GM19395 (cell line): ENCODE results near the gene ALG11.

Experiments
- ATAC-seq: cut with Tn5 transposase; IDR thresholded peaks from one replicate; pipeline ENCODE4 v1.9.1; 2021; ENCODE audit warnings: mild to moderate bottlenecking, moderate library complexity; ENCODE audit not compliant: unreplicated experiment

The ALG11 gene

DNA sequence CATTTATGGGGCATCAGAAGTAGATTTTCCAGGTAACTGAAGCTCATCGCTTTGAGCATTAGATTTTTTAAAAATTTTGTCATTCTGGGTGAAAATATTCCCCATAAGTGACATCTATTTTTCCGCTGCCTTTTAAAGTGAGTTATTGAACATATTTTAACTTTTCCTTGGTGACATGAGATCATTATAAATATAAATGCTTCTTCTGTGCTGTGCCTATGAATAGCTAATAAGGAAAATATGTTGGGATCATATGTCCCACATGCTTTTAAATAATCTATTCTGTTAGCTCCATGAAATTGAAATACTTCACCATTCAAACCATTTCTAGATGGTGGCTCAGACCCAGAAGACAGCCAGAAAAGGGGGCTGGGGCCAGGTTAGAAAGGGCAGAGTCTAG is 15.0 kb upstream of the ALG11 start:
- ATAC-seq: no peak

DNA sequence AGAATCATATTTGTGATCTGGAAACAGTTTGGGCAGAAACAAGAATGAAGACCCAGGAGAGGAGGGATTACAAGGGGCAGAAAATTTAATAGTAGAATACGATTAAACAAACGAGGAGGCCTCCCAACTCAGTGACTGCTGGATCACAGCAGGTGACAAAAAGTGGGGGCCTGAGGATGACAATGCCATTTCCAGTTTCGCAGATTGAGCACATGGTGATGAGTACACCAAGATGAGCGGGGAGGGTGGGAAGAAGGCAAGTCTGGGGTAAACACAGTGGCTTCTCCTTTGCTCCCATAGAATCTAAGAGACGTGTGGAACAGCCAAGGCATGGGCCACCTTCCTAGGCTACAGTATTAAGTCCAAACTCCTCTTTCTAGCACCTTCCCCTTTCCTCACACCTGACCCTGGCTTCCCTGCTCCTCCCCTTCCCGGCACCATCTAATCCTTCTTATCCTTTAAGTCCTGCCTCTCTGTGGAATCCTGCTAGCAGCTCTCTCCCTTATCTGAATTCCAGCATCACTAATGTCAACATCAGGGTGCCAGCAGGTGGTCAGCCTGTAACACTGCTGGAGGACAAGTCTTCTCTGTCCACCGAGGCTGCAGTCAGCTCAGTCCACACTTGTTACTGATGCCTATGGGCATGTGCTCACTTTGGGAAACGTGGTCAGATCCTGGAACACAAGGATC is 14.4 kb upstream of the ALG11 start:
- no peak for ATAC-seq

DNA sequence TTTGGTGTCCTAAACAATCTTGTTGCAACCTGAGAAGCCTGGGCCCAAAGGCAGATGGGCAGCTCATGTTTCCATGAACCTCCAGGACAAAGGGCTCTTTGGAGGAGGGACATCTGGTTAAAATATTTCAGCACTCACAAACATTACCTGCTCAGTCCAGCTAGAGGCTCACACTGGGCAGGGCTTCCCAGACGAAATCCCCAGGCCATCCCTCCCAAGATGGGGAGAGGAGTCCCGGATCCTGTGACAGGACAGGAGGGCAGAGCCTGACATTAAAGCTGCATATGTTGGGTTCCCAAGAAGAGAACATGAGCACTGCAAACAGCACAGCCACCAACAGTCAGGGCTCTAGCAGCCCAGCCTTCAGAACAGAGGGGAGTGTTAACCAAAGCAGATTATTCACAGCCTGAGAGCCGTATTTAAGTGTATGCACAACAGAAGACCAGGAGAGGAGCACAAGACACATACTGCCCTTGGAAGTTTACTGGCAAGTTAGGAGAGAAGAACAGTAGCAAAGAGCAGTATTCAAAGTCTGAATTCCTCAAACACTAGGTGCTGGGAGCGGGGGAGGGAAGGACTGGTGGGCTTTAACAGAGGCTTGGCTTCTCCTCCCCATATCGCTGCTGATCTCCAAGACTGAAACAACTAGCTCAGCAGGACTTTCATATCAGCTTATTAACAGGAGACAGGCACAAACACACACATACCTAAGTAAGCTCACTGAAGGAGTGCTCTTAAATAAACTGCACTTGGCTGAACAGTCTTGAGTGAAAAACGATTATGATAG is 13.3 kb upstream of the ALG11 start:
- no peak for ATAC-seq

DNA sequence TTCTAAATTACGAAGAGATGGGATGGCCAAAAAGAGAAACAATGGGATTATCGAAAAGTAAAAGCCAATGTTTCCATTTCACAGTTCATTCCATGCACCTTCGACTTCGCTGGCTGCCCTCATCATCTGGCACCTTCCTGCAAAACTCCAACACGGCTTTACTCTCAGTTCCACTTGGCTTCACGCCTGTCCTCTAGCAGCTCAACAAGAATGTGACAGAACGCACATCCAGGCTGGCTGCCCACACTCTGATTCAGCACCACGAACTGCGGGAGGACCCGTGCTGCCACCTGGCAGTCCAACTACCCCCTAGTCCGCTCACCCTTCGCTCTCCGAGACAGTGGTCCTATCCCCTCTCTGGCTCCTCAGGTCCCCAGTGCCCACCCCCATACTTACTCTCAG is 12.7 kb upstream of the ALG11 start:
- ATAC-seq: no peak

DNA sequence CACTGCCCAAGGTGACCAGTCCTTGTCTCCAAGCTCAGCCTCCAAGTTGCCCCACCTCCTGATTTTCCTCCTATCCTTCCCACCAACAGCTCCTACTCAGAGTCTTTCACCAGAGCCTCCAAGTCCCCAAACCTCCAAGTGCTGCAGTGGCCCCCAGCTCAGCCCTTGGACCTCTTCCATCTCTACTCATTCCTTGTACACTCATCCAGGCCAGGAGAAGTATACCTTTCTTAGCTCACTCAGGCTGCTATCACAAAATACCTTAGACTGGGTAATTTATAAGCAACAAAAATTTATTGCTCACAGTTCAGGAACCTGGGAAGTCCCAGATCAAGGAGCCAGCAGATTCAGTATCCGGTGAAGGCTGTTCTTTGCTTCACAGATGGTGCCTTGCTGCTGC is 12.3 kb upstream of the ALG11 start:
- ATAC-seq: no peak

DNA sequence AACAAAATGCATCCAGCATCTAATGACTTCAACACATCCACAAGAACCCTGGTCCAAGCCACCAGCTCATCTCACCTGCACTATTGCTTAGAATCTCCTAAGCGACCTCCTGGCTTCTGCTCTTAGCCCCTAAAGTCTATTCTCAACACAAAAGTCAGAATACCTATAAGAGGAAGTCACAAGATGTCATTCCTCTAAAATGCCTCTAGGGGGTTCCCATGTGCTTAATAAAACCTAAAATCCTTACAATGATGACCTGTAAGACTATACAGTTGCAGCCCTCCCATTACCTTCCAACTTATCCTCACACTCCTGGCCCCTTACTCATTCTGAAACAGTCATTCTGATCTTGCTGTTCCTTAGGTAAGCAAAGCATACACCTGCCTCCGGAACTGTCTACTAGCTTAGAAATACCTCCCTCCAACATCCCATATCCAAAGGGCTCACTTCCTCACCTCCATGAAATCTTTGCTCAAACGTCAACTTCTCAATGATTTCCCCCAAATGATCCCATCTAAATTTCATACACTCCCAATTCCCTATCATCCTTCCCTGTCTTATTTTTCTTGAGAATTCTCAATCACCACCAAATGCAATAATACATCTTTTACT is 11.0 kb upstream of the ALG11 start:
- ATAC-seq: peak; percentile 91

DNA sequence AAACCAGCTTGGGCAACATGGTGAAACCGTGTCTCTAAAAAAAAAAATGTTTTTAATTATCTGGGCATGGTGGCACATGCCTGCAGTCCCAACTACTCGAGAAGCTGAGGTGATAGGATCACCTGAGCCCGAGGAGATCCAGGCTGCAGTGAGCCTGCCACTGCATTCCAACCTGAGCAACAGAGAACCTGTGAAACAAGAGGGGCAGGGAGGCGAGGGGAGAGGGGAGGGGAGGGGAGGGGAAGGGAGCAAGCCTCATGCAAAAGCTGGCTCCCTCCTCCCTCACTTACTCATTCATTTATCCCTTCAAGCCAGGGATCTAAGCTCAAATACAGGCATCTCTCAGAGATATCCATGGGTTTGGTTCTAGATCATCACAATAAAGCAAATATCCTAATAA is 9.8 kb upstream of the ALG11 start:
- ATAC-seq: no peak

DNA sequence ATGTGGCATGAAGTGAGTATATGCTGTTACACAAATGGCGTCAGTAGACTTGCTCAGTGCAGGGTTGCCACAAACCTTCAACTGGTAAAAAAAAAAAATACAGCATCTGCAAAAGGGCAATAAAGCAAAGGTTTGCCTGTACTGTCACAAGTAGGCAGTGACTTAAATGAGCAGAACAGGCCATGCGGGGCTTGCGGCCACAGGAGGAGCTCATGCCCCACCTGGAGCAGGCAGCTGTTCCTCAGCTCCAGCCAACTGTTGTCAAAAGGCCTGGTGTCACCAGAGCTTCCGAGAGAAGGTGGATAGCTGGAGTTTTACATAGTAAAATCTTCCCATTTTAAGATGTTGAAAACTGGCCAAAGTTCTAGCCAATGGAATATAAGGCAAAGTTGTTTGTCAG is 8.7 kb upstream of the ALG11 start:
- no peak for ATAC-seq

DNA sequence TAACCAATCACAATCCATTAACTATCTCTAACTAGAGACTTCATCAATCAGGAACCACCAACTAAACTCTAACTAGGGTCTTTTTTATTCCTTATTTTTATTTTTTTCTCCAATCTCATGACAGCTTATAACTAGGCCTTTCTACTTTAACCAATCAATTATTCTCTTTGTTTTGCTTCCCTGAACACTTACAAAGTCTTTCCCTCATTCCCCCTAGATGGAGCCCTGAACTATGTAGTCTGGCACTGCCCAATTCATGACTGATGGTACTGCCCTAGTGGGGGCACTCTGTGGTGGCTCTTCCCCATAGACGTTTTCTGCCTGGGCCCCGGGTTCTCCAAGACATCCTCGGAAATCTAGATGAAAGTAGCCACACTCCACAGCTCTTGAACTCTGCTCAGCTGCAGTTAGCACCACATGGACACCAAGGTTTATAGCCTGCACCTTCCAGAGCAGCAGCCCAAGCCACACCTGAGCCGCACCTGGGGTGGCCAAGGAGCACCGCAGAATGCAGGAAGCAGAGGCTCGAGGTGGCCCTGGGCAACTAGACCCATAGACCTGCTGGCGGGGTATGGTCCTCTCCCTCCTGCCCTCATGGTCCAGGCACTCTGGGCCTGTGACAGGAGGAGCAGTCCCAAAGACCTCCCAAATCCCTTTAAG is 7.6 kb upstream of the ALG11 start:
- no peak for ATAC-seq

DNA sequence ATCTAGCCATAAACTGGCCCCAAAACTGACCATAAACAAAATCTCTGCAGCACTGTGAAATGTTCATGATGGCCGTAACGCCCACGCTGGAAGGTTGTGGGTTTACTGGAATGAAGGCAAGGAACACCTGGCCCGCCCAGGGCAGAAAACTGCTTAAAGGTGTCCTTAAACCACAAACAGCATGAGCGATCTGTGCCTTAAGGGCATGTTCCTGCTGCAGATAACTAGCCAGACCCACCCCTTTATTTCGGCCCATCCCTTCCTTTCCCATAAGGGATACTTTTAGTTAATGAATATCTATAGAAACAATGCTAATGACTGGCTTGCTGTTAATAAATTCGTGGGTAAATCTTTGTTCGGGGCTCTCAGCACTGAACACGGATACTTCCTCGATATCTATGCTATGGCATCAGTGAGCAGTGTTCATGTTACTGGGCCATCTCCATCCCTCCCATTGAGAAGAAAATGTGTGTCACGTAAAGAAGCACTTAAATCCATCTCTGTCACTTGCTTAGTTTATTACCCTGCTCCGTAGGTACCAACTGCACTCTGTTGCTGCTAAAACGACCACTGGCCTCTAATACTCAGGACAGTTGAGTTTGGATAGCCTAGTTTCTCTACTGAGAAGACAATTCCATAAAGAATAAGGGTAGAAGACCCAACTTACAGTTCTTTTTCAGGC is 6.2 kb upstream of the ALG11 start:
- ATAC-seq: no peak

DNA sequence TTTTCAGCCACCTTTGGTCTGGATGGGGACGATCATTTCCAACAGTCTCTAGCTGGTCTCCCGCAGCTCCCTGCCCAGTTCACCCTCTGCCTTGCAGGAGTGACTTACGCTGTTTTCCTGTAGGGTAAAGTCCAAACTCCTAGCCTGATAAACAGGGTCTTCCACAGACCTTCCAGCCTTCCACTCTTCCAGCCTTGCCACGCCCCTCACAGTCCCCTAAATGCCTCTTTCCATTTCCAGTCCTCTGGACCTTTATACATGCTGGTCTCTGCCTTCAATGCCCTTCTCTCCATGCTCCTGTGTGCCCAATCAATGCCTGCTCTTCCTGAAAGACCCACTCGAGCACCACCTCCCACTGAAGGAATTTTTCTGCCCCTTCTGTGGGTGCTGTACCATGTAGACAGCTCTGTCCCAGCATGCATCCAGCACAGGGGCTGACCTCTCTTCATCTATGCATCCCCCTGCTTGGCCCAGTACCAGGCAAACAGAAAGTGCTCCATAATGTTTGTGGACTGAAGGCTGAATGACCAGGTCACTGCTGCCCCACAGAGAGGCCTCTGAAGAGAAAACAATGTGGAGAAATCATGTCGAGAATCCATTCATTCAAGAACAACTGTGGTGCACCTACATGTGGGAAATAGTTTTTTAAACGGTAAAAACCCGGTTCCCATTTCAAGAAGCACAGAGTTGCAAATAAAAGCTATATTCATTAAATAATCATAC is 5.5 kb upstream of the ALG11 start:
- ATAC-seq: no peak

DNA sequence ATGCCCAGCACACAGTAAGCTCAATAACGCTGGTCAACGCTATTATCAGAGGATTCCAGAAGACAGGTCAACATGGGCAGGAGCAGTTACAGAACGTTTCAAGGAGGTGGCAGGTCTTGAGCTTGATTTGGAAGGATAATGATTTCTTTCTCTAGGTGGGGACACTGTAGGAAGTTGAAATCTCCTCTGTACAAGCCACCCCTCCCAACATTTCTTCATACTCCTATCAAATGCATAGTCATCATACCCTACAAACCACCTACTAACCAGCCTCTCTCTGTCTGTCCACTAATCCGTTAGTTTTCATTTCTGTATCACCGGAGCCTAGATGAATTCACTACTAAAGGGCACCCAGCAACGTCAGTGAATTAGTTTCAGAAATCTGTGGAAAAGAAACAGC is 2.3 kb upstream of the ALG11 start:
- ATAC-seq: no peak

DNA sequence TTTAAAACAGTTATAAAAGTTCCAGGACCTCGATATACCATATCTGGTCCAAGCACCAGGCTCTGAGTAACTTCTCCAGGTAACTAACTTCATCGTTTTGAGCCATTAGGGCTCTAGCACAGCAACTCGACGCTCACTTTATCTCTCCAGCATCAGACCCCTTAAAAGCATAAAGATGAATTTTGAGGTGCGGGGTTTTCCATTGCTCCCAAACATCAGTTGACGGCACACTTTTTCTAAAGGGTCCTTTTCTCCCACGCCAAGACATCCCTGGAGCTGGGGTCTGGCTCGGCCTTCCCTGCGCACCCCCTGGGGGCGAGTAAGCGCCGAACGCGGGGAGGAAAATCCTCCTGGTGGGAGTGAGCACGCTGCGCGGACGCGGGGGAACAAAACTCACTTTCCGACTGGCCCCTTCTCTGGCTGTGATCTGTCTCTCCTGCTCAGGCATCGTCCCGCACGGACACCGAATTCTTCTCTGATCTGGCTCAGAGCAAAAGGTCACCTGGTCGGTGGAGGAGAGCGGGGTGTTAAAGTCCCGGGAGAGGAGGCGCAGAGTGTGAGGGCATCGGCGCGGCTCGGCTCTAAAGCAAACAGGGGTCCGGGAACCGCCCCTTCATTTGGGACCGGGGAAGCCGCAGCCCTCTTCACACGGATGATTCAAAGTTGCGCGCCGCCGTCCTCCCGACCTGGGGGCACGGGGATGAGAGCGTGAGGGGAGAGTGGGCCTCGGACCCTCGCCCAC is 1.1 kb upstream of the ALG11 start, which contains the start of gene ATP7B:
ATP7B (minus strand) TSS at position 561 of the 742 bp plus-strand sequence; CDS start at position 448, 113 bp downstream.
- peak; percentile 10 for ATAC-seq

DNA sequence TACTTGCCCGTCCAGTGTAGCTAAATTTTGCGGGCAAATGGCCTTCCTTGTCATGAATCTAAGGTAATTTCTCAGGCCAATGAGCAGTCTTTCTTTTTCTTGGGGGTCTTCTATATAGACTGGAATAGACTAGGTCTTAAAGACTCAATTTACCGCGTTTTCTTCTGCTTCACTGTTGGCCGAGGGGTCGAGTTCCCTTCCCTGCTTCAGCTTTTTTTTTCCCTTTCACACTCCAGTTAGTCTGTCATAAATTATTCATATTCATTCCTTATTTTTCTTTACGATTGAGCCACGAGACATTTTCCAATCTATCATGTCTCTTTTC is 276 bp downstream of the ALG11 start:
- peak; percentile 5 for ATAC-seq

DNA sequence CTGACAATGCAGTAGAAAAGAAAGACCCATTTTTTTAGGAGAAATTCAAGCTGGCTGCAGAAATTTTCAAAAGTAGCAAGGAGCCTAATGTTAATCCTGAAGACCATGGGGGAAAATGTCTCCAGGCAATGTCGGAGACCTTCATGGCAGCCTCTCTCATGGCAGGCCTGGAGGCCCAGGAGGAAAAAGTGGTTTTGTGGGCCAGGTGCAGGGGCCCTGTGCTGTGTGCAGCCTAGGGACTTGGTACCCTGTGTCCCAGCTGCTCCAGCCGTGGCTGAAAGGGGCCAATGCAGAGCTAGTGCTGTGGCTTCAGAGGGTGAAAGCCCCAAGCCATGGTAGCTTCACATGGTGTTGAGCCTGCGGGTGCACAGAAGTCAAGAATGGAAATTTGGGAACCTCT is 4.1 kb downstream of the ALG11 start:
- ATAC-seq: no peak

DNA sequence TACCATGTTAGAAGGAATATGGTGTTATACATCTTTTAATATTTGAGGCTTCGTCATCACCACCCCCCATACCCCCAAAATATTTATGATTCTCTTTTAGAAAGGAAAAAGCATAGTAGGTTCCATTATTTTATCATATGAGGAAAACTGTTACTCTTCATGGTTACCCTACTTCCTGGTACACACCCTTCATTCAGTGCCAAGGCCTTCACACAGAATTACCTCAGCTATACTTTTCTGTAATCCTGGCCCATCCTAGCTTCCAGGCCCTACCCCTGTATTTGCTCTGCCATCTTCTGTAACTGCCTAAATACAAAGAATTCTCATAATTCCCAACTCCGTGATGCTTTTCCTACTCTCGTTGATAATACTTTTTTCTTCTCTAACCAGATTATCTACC is 8.0 kb downstream of the ALG11 start:
- ATAC-seq: no peak

DNA sequence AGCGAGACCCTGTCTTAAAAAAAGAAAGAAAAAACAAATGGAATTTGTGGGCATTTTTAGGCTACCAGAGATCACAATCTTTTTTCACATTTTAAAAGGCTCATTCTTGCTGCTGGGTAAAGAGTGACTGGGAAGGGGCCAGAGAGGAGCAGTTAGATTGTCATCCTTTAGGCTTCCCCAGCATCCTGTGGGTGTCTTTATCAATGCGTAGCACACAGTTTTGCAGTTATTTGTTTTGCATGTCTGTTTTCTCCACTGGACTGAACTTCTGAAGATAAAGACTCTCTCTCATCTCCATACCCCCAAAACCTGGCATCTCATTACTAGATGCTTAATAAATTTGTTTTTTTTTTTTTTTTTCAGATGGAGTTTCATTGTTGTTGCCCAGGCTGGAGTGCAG is 10.2 kb downstream of the ALG11 start:
- ATAC-seq: no peak

DNA sequence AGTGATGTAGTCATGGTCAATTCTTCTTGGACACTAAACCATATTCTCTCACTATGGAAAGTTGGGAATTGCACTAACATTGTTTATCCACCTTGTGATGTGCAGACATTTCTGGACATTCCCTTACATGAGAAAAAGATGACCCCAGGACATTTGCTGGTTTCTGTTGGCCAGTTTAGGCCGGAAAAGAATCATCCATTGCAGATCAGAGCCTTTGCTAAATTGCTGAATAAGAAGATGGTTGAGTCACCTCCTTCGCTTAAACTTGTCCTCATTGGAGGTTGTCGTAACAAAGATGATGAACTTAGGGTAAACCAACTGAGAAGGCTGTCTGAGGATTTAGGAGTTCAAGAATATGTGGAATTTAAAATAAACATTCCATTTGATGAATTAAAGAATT is 12.3 kb downstream of the ALG11 start, which contains the start of gene UTP14C:
UTP14C (plus strand) TSS at position 211 of the 400 bp plus-strand sequence. CDS start 4,114 bp downstream, outside the sequence.
- no peak for ATAC-seq

DNA sequence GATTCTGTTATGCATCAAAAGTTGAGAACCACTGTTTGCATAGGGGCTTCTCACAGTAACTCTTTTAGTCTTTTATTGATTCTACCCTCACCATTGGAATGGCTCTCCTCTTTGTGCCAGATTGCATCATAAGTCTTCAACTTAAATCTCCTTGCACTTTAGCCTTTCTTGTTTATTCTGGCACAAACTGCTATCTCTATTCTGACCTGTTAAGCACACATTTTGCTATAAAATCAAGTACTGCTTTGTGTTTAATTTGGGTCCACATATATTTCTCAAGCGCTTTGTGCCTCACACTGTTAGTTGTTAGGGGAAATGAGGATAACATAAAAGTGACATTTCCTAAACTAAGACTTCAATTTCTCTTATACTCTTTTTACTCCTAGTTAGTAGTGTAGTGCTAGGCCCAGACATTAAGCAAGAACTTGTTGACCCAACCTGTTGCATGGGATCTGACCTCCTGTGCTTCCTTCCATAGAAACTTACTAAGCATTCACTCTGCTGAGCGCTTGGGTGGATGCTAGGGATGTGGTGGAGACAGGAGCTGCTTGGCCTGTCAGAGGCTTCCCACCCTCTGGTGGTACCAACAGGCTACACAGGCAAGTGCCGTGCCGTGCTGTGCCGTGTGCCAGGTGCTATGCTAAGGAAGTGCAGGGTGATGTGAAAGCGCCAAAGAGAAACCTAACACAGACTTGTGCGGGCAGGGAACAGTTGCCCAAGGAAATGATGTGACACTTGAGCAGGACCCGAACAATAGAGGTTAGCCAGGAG is 13.5 kb downstream of the ALG11 start:
- ATAC-seq: no peak
